ENCODE measurements around the gene DHX32.
"Not testable (repeated sequence)": the region's sequence is repeated elsewhere in the genome, so short reads cannot be mapped to it uniquely, and the experiment has no call there.

GRCh38 chr10:125895130-125896087 lies 14.3 kb upstream of the DHX32 start:
- TF ChIP-seq CTCF (IDR thresholded peaks at IDR 0.05), result not testable (repeated sequence)
- peak in 2 of 3 donors; percentile 31 to 40 for TF ChIP-seq POLR2A (IDR thresholded peaks at IDR 0.05)
